HG03064 (cell line): ENCODE results near the gene ZNF593.

Source experiments
- ATAC-seq: cut with Tn5 transposase; IDR thresholded peaks from one replicate; pipeline ENCODE4 v1.9.1; 2021; ENCODE audit warnings: low read depth; ENCODE audit not compliant: unreplicated experiment

The ZNF593 gene

DNA sequence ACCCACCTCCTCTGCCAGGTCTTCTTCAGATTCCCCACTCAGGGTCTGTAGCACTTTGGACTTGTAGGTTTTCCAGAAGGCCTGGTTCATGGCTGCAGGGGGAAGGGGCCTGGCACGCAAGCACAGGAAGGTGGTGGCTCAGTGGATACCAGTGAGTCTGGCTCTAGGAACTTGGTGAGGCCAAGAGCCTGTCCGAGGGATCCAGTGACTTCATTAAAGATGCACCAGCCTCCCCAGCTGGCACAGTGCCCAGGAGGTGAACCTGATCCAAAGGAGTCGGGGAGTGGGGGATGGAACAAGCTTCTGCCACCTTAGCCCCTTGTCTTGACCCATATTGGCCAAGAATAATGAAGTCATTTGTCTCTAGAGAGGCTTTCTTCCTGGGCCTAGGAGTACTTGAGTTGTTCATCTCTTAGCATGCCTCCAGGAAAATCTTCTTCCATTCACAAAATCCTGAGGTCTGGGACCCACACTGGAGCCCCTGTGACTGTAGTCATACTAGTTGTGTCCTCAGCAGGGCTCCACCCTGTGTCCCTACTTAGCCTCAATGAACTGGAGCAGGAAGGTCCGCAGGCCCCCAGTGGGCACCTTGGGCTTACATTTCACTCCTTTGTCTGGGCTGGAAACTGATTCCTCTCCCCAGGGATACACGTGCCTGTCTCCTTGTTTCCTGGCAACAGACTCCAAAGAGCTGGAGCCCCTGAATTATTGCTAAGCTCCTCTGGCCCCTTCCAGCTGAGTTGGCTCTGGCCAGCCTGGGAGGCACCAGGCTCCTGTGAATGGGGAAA is 1.1 kb upstream of the ZNF593 start, which contains the start of gene C1orf232:
C1orf232 (minus strand) TSS at position 554 of the 788 bp plus-strand sequence; CDS start at position 90, 464 bp downstream.
- ATAC-seq = no peak

DNA sequence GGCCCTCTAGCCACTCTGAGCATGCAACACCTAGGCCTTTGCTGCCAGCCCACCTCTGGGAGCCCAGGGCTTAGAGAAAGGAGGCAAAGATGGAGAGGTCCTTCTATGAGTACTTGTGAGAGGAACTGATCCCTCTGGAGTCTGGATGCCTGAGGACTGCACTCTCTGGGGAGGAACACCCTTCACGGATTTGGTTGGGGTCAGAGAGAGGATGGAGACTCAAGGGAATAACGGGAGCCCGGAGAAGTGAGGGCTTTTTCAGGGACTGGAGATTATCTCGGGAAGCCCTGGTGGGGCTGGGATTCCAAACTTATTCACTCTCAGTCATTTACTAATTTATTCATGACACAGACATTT is 532 bp upstream of the ZNF593 start:
- no peak for ATAC-seq

DNA sequence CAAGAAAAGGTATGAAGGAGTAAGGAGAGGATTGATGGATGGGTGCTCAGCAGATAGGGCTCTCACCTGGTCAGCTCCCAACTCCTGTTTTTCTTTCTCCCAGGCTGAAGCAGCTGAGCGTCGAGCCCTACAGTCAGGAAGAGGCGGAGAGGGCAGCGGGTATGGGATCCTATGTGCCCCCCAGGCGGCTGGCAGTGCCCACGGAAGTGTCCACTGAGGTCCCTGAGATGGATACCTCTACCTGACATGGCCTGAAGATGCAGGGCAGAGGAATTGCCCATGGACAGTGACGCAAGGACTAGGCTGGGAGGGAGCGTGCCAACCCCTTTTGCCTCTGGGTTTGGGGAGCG is 739 bp downstream of the ZNF593 start:
- no peak for ATAC-seq

DNA sequence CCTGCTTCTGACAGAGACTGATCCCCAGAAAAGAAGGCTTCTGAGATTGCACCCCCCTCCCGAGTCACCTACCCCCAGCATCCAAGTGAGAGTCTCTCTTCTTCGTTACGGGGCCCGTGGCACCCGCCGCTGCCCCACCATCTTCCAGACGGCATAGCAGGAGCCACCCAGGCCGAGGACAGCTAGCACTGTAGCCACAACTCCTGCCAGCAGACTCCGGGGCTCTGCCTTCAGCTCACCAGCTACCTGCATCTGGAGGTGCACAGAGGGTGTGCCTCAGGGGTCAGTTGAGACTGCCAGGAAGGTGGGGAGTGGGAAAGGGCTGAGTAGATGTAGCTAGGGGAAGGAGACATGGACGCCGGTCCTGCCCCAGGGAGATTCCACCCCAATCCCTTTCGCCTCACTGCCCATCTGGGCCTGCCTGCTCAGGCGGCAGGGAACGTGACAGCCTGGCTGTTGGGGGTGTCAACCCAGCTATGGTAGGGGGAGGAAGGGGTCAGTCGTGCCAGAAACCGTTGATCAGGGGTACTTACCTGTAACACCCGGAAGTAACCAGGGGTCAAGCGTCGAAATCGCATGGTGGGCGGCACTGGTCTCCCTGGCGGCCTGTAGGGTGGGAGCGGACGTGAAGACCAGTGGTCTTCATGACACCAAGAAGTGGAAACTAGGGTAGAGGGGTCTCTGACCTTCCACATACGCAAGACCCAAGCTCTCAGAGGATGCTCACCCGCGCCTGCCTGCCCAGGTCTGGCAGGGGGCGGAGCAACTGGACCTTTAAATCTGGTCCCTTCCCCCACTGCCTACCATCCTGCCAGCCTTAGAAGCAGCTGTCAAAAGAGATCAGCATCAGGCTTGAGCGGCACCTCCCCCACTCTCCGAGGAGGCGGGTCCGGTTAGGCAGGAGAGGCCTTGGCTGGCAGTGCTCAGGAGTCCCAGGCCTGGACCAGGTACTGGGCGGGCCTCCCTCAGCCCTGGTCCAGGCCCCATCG is 1.7 kb downstream of the ZNF593 start, which contains the start of gene ZNF593OS:
ZNF593OS (minus strand) TSS at position 749 of the 989 bp plus-strand sequence; CDS start at position 578, 171 bp downstream.
- ATAC-seq = no peak

DNA sequence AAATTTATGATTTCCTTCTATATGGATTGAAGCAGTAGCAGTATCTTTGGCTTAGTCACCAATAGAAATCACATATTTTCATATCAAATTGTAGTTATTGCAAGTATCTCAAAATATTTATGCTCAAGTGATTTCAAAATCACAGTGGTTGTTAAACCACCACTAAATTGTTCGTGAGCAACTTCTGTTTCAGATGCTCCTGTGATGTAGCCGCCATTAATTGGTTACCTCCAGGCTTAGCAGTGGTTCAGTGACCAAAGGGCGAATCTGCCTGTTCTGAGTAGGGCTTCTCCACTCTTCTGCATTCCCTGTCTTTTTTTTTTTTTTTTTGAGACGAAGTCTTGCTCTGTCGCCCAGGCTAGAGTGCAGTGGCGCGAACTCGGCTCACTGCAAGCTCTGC is 5.6 kb downstream of the ZNF593 start:
- no peak for ATAC-seq

DNA sequence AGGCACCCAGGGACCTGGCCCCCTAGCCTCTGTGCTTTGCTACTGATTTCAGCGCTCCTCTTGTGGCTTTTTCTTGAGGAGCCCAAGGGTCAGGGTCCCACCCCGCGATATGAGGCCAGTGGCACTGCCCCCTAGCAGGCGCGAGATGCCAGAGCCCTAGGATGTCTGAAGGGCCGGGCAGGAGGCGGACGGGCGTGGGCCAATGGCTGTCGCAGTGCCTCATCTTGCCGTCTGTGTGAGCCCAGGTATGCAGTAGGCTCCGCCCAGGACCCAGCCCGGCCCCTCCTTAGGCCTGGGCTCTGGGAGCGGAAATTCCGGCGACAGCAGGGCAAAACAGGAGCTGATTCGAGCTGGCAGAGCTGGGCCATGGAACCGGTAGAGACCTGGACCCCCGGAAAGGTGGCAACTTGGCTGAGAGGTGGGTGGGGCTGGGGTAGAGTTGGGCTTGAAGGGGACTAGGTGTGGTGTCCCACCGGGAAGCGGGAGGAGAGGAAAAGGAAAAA is 7.5 kb downstream of the ZNF593 start, which contains the start of gene CNKSR1:
CNKSR1 (plus strand) TSS at position 310 of the 503 bp plus-strand sequence; CDS start at position 367, 57 bp downstream.
- no peak for ATAC-seq

DNA sequence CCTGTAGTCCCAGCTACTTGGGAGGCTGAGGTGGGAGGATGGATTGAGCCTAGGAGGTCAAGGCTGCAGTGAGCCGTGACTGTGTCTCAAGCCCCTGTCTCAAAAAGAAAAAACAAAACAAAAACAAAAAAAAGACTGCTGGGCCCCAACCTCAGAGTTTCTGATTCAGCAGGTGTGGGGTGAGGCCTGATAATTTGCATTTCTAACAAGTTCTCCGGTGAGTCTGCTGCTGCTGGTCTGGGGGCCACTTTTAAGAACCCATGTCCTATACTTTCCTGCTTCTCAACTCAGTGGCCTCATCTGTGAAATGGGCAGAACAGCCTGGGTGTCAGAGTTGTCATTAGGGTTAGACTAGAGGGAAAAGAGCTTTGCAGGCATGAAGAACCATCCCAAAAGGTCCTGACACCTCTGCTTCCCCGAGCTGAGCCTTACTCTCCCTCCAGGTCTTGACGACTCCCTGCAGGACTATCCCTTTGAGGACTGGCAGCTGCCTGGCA is 10.3 kb downstream of the ZNF593 start:
- ATAC-seq = no peak

DNA sequence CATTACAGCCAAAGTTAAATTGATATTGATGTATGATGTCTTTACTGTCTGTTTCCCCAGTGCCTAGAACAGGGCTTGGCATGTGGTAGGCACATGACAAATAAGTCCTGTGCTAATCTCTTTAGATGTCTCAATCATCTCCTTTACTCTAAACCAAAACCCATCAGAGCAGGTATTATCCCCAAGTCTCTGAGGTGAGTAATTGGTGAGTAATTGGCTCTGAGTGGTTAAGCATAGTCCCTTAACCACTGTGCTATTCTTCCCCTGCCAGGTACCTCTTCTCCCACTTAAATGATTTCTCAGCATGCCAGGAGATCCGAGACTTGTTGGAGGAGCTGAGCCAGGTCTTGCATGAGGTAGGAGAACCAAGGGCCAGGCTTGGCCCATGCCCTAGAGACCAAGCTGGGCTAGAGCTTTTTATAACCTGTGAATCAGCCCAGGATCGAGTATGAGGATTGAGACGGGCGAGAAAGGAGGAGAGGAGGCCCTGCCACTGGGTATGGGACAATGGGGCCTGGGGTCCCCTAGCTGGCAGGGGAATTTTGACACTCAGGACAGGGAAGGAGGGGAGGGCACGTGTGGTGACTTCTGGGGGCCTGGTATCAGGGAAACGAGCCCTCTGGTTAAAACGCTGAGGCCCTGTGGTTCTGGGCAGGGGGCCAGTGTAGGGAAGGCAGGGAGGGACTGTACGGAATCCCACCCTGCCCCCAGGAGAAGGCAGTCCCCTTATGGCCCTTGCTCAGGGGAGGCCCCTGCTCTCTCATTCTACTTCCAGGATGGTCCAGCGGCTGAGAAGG is 12.1 kb downstream of the ZNF593 start:
- ATAC-seq = no peak

DNA sequence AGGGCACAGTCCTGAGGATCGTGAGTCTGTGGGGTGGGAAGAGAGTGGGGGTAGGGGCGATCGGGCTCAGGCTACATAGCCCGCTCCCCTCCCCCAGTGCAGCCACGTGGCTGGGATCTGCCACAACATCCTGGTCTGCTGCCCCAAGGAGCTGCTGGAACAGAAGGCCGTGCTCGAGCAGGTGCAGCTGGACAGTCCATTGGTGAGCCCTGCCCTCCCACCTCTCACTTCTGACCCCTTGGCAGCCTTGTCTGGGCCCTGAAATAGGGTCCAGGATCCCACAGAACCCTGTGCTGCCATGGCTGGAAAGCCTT is 12.6 kb downstream of the ZNF593 start:
- ATAC-seq = no peak

DNA sequence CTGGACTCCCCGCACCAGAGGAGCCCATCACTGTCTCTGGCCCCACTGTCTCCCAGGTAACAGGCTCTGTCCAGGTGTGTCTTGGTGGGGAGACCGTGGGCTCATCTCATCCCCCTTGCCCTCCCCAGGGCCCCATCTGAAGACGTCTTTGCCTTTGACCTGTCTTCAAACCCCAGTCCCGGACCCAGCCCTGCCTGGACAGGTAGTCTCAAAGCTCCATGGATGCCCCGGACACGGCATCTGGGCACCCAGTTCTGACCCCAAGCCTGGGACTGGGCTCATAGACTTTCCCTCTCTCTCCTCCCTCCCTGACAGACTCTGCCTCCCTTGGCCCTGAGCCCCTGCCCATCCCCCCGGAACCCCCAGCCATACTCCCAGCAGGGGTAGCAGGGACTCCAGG is 14.4 kb downstream of the ZNF593 start:
- ATAC-seq = no peak

DNA sequence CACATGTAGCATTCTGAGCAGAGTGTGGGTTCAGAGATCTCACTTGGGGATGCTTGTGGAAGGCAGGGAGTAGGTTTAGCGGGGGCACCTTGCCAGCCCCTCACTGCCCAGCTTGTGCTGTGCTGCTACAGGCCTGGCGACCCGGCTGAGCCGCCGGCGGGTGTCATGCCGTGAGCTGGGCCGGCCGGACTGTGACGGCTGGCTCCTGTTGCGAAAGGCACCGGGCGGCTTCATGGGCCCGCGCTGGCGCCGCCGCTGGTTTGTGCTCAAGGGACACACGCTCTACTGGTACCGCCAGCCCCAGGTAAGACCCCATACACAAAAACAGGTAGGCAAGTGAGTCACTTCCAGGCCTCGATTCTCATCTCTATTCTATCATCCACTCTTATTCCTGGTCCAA is 15.2 kb downstream of the ZNF593 start:
- no peak for ATAC-seq

DNA sequence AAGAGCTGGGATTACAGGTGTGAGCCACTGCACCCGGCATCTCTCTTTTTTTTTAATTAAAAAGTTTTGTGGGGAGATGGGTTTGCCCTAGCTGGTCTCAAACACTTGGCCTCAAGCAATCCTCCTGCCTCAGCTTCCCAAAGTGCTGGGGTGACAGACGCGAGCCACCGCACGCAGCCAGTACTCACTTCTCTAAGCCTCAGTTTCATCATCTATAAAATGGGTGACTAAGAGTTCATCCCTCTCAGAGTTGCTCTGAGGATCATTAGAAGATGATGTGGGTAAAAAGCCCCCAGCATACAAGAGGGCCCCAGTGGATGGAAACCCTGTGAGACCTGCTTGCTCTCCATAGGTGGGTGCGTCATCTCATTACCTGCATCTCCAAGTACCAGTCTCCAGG is 18.2 kb downstream of the ZNF593 start:
- no peak for ATAC-seq

DNA sequence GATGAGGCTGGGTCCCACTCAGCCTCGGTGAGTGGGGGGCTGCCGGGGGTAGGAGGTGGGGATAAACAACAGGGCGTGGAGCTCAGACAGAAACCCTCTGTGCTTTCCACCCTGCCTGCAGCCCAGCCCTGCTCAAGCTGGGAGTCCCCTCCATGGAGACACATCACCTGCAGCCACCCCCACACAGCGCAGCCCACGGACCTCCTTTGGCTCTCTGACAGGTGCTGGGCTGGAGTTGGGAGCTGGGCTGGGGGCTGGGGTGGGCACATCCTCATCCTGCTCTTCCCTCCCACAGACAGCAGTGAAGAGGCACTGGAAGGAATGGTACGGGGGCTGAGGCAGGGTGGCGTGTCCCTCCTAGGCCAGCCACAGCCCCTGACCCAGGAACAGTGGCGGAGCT is 18.8 kb downstream of the ZNF593 start:
- no peak for ATAC-seq

DNA sequence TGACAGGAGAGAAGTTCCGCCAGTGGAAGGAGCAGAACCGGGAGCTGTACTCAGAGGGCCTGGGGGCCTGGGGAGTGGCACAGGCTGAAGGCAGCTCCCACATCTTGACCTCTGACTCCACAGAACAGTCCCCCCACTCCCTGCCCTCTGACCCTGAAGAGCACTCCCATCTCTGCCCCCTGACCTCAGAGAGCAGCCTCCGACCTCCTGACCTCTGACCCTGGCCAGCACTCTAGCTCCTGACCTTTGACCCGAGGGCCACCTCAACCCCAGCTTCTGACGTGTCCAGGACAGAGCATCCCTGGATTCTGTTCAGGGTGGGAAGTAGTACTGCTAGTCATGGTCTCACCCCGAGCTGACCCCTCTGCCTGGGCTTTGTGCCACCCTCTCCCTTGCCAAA is 19.6 kb downstream of the ZNF593 start:
- ATAC-seq = no peak

DNA sequence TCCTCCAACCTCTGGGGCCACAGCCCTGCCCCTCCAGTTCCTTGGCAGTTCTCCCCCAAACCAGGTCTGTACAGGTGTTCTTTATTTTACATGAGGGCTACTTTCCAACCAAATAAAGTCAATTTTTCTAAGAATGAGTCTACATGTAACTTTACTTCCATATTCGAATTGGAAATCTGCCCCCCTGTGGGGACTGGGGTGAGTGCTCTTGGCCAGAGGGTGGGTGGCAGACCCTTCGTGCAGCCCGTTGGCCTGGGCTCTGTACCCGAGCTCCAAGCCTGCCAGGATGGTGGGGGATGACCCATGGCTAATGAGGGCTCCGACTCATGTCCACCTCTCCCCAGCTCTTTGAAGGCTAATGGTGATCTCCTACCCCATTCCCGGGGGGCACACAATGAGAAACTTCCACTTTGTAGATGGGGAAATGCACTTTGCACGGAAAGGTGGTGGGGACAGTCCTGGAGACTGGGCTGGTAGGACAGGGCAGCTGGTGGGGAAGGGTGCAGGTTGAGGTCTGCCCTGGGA is 20.1 kb downstream of the ZNF593 start:
- ATAC-seq = no peak

DNA sequence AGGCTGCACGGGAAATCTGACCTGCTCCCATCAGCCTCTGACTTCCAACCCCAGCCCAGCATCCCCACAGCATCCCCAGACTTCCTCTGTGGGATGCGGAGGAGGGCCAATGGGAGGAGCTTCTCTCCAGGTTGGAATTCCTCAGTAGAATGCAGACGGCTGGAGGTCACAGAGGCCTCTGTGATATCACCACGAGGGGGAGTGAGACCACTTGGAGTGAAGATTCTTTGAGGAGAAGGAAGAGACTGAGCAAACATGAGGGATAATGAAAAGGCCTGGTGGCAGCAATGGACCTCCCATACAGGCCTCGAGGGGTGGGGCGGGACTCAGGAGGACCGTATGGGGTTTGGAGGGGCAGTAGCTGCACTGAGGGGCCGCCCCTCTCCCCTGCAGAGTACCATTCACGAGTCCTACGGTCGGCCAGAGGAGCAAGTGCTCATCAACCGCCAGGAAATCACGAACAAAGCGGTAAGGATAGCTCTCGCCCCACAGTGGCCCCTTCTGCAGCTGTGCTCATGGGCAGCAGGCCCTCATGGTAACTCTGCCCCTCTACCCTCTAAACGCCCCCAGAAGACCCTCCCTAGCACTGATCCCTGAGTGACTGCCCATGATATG is 20.8 kb downstream of the ZNF593 start, which contains the start of gene CATSPER4:
CATSPER4 (plus strand) TSS at position 230 of the 615 bp plus-strand sequence; CDS start at position 256, 26 bp downstream.
- no peak for ATAC-seq

DNA sequence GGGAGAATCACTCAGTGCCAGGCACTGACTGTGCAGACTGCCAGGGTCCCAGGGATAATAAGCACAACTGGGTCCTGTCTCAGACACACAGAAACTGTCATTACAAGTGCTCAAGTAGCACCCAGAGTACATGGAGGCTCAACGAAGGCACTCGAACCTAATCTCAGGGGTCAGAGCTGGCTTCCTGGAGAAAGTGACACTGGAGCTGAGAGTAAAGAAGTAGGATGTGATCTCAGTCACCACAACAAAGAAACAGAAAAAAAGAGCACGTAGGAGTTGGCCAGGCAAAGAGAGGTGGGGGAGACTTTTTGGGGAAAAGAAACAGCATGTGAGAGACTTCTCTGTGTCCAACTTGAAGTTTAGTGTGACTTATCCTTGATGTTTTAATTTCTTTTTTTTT is 22.0 kb downstream of the ZNF593 start:
- ATAC-seq = no peak

DNA sequence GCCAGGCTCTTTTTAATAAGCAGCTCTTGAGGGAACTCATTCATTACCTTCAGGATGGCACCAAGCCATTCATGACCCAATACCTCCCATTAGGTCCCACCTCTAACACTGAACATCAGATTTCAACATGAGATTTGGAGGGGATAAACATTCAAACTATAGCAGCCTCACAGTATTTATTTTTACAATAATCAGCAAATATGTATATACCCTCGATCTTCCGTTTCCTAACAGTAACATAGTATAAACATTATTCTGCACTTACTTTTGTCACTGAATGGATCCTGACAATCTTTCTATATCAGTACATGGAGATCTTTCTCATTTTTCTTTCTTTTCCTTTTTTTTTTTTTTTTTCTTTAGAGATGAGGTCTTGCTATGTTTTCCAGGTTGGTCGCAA is 26.1 kb downstream of the ZNF593 start:
- ATAC-seq = no peak

DNA sequence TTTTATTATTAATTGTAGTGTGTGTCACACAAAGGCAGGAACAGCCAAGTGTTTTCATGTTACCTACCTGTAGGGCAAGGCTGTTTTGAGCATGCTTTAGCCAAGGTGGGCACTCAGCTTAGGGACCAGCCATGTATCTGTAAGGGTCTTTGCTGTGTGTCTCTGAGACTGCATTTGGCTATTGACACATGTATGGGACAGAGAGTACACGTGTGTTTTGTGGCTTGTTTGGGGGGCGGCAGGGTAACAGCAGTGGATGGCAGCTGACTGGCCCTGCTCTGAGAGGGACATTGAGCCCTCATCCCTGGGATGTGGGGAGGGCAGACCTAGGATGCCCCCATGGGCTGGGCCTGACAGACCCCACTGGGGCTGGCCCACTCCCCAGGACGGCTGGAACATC is 27.6 kb downstream of the ZNF593 start:
- no peak for ATAC-seq

DNA sequence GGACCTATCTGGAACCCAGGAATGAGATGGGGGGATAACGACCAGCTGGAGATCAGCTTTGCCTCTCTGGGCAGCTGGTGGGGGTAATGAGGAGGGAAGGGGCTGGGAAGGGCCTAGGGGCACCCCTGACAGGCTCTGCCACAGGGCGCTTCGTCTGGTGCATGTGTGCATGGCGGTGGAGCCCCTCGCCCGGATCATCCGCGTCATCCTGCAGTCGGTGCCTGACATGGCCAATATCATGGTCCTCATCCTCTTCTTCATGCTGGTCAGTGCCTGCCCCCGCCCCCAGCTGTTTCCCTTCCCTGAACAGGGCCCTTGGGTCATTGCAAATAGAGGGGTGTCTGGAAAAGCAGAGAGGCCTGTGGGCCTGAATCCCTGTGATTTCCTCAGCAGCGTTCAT is 28.1 kb downstream of the ZNF593 start:
- ATAC-seq = no peak
